ENCODE measurements around the gene FAM210B. TPM values are rescaled to one million over a fixed set of nuclear protein-coding genes. Genes with fewer than 3 reads are reported as not detected.

Gene FAM210B
- total and polyA plus RNA-seq, 10 of the 15 experiments (the other 5 are each of a cell fraction or from before 2014, with no cell fraction given): 0.13 to 1.4 (median 0.68) TPM

GRCh38 chr20:56417402-56417801 lies 58.6 kb downstream of the FAM210B start:
- Histone ChIP-seq H2AFZ (ENCODE audit: control insufficient read depth, low read depth, low read length) (no peak overlapping the region), H3K4me1 (ENCODE audit: control insufficient read depth, insufficient read depth, low read length) (no peaks in the 10 kb centered on the region), H3K9me3 (replicated peaks; ENCODE audit: control insufficient read depth, insufficient read depth, low read length) (no peaks in the 10 kb centered on the region), H3K27me3 (replicated peaks in 1 of 2; ENCODE audit: control insufficient read depth in 2 of 2, insufficient read depth in 2 of 2, low read length in 1 of 2) (no peaks in the 10 kb centered on the region), H3K4me2 (ENCODE audit: control insufficient read depth, insufficient read depth) (no peak overlapping the region), H3K27ac (ENCODE audit: control insufficient read depth, insufficient read depth) (no peak overlapping the region), H3K36me3 (ENCODE audit: control insufficient read depth in 2 of 2, insufficient read depth in 2 of 2, low read length in 1 of 2) (no peaks in the 10 kb centered on the region), H3K9ac (ENCODE audit: control insufficient read depth, insufficient read depth, low read length) (no peak overlapping the region), H3K4me3 (no peak overlapping the region), H3K79me2 (ENCODE audit: control insufficient read depth, insufficient read depth, low read length) (no peaks in the 10 kb centered on the region), H4K20me1 (ENCODE audit: control insufficient read depth, insufficient read depth) (no peaks in the 10 kb centered on the region)
- no peak for FAIRE-seq
- ChIA-PET POLR2A (no interaction called here), RAD21 (ENCODE audit: unreplicated experiment) (interaction anchor here (1.3 kb wide), 1 partner anchor 34 kb away, joined by 3 read pairs; no protein-coding TSS in a partner anchor), SMC1A (ENCODE audit: uncharacterized antibody, unreplicated experiment) (interaction anchor here (0.9 kb wide), 1 partner anchor 21 kb away, joined by 4 read pairs; no protein-coding TSS in a partner anchor), CTCF (interaction anchor here (0.6 kb wide), 1 partner anchor 438 kb away, joined by 3 read pairs; no protein-coding TSS in a partner anchor)
- BruUV-seq (replicated peaks): no TSS peak
- intact Hi-C loops (cut with micrococcal nuclease; ENCODE audit: unreplicated experiment) (no loop called here), in situ Hi-C loops (cut with MboI) (no loop called here)
- WGBS (ENCODE audit: insufficient coverage, insufficient replicate concordance, low lambda C conversion rate, missing lambda C conversion rate): 73% methylated on average over 7 of the region's 7 CpGs
- ATAC-seq: no peak
- no peak for DNase-seq (ENCODE audit: low read depth, low spot score)
- no peak for TF ChIP-seq NFYB (IDR thresholded peaks at IDR 0.05; ENCODE audit: insufficient read depth, low read depth, low read length)
- TF ChIP-seq SRF (IDR thresholded peaks at IDR 0.05; ENCODE audit: low read depth in 2 of 2, low read length in 2 of 2): no peak
- no peak for TF ChIP-seq YBX1 (IDR thresholded peaks at IDR 0.05)
- no peak for TF ChIP-seq ZZZ3 (IDR thresholded peaks at IDR 0.05; ENCODE audit: control insufficient read depth, insufficient read length, low read depth)
- no peak for TF ChIP-seq IRF3 (IDR thresholded peaks at IDR 0.05)
- TF ChIP-seq, protein P1, sequence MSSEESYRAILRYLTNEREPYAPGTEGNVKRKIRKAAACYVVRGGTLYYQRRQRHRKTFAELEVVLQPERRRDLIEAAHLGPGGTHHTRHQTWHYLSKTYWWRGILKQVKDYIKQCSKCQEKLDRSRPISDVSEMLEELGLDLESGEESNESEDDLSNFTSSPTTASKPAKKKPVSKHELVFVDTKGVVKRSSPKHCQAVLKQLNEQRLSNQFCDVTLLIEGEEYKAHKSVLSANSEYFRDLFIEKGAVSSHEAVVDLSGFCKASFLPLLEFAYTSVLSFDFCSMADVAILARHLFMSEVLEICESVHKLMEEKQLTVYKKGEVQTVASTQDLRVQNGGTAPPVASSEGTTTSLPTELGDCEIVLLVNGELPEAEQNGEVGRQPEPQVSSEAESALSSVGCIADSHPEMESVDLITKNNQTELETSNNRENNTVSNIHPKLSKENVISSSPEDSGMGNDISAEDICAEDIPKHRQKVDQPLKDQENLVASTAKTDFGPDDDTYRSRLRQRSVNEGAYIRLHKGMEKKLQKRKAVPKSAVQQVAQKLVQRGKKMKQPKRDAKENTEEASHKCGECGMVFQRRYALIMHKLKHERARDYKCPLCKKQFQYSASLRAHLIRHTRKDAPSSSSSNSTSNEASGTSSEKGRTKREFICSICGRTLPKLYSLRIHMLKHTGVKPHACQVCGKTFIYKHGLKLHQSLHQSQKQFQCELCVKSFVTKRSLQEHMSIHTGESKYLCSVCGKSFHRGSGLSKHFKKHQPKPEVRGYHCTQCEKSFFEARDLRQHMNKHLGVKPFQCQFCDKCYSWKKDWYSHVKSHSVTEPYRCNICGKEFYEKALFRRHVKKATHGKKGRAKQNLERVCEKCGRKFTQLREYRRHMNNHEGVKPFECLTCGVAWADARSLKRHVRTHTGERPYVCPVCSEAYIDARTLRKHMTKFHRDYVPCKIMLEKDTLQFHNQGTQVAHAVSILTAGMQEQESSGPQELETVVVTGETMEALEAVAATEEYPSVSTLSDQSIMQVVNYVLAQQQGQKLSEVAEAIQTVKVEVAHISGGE (CRISPR knock-in tag; IDR thresholded peaks at IDR 0.05): no peak
- no peak for TF ChIP-seq FOXK2 (IDR thresholded peaks at IDR 0.05)
- TF ChIP-seq, protein P2, sequence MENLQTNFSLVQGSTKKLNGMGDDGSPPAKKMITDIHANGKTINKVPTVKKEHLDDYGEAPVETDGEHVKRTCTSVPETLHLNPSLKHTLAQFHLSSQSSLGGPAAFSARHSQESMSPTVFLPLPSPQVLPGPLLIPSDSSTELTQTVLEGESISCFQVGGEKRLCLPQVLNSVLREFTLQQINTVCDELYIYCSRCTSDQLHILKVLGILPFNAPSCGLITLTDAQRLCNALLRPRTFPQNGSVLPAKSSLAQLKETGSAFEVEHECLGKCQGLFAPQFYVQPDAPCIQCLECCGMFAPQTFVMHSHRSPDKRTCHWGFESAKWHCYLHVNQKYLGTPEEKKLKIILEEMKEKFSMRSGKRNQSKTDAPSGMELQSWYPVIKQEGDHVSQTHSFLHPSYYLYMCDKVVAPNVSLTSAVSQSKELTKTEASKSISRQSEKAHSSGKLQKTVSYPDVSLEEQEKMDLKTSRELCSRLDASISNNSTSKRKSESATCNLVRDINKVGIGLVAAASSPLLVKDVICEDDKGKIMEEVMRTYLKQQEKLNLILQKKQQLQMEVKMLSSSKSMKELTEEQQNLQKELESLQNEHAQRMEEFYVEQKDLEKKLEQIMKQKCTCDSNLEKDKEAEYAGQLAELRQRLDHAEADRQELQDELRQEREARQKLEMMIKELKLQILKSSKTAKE (IDR thresholded peaks at IDR 0.05; ENCODE audit: low read depth, poor library complexity, severe bottlenecking): no peak
- no peak for TF ChIP-seq USF2 (IDR thresholded peaks at IDR 0.05; ENCODE audit: borderline replicate concordance, low read depth, low read length)
- TF ChIP-seq ETV6 (conservative IDR thresholded peaks at IDR 0.05 in 1 of 2, IDR thresholded peaks at IDR 0.05 in 1 of 2; ENCODE audit: borderline replicate concordance in 1 of 2, low read depth in 1 of 2): no peak
- TF ChIP-seq CHD1 (IDR thresholded peaks at IDR 0.05; ENCODE audit: low read depth, low read length): no peak
- TF ChIP-seq FOS (IDR thresholded peaks at IDR 0.05; ENCODE audit: borderline replicate concordance, extremely low read depth, insufficient read length): no peak
